Left forelimb (tissue), 1 donor: ENCODE results near the gene LHFPL2.

ENCODE experiments used
- DNase-seq: peaks from one replicate; pipeline ENCODE4 v3.0.0-alpha.2; 2018; ENCODE audit warnings: low spot score

LHFPL2 gene

GRCh38 chr5:78567617-78568016 is 81.0 kb downstream of the LHFPL2 start:
- DNase-seq, result no peak

- DNase-seq, result no peak
These were observed 81.7 kb downstream of the LHFPL2 start for GRCh38 chr5:78566747-78567425.

- no peak for DNase-seq
These were observed 83.2 kb downstream of the LHFPL2 start for GRCh38 chr5:78565395-78565794.

GRCh38 chr5:78563621-78564020 is 85.0 kb downstream of the LHFPL2 start:
- no peak for DNase-seq

- no peak for DNase-seq
These were observed 85.8 kb downstream of the LHFPL2 start for GRCh38 chr5:78562714-78563330.

- no peak for DNase-seq
These were observed 86.6 kb downstream of the LHFPL2 start for GRCh38 chr5:78562001-78562400.

GRCh38 chr5:78561261-78561660 is 87.3 kb downstream of the LHFPL2 start:
- no peak for DNase-seq

- no peak for DNase-seq
These were observed 88.3 kb downstream of the LHFPL2 start for GRCh38 chr5:78560000-78560855.

GRCh38 chr5:78557601-78558000 is 91.0 kb downstream of the LHFPL2 start:
- no peak for DNase-seq

- DNase-seq, result no peak
These were observed 92.7 kb downstream of the LHFPL2 start for GRCh38 chr5:78555870-78556269.

GRCh38 chr5:78554670-78555069 is 93.9 kb downstream of the LHFPL2 start:
- no peak for DNase-seq

- DNase-seq, result no peak
These were observed 94.8 kb downstream of the LHFPL2 start for GRCh38 chr5:78553580-78554353.

- no peak for DNase-seq
These were observed 95.7 kb downstream of the LHFPL2 start for GRCh38 chr5:78552729-78553342.

- no peak for DNase-seq
These were observed 97.7 kb downstream of the LHFPL2 start for GRCh38 chr5:78550891-78551290.

GRCh38 chr5:78549043-78549442 is 99.5 kb downstream of the LHFPL2 start:
- no peak for DNase-seq

GRCh38 chr5:78547731-78548615 is 100.6 kb downstream of the LHFPL2 start:
- DNase-seq, result peak; percentile 92

GRCh38 chr5:78547183-78547582 is 101.4 kb downstream of the LHFPL2 start:
- no peak for DNase-seq

- no peak for DNase-seq
These were observed 102.1 kb downstream of the LHFPL2 start for GRCh38 chr5:78546276-78546996.

GRCh38 chr5:78545406-78545805 is 103.2 kb downstream of the LHFPL2 start:
- DNase-seq, result no peak
